ENCODE data around the gene SF3B5.

- no peak for TF ChIP-seq CTCF (IDR thresholded peaks at IDR 0.05)
- TF ChIP-seq POLR2A (IDR thresholded peaks at IDR 0.05), result no peak
These were observed 38.8 kb upstream of the SF3B5 start for GRCh38 chr6:144134176-144134575.
